Activated CD4-positive, CD25-positive, alpha-beta regulatory T cell (primary cell): ENCODE data around the gene CLP1.
A peak's percentile ranks its signal among the peaks of the same experiment; 100 is the strongest.
"Not testable (repeated sequence)": the region's sequence is repeated elsewhere in the genome, so short reads cannot be mapped to it uniquely, and the experiment has no call there.

Experiments used
- DNase-seq, 4 experiments: peaks; one replicate each; lab custom pipeline; 2025; lab: John Stamatoyannopoulos, UW

CLP1 gene

DNA sequence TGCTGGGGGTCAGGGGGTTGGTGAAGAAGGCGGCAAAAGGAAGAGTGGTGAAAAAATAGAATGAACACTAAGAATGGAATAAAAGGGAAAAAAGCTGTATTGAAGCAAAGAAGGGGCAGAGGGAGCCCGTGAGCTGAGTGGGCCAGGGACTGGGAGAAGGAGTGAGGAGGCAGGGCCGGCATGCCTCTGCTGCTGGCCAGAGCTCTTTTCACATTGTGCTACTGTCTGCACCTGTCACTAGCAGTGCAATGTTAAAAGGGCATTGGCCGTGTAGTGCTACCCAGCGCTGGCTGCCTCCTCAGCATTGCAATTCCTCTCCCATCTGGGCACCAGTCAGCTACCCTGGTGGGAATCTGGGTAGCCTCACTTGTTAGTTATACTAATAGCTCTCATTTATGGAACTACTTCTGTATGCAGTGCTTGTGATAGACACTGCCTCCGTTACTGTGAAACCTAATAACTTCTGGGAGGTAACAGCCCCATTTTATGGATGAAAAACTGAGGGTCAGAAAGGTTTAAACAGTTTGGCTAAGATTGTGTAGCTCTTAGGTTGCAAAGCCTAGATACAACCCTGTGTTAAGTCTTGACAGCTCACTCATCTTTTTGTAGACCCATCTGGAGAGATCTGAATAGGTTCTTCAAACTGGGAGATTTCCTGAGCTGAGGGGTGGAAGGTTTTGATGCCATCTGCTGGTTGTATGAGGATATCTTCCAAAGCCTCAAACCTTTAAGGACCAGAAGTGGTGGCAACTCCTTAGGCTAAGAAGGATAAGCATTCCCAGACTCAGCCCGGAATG, 16.4 kb upstream of the CLP1 start:
- DNase-seq: no peak

DNA sequence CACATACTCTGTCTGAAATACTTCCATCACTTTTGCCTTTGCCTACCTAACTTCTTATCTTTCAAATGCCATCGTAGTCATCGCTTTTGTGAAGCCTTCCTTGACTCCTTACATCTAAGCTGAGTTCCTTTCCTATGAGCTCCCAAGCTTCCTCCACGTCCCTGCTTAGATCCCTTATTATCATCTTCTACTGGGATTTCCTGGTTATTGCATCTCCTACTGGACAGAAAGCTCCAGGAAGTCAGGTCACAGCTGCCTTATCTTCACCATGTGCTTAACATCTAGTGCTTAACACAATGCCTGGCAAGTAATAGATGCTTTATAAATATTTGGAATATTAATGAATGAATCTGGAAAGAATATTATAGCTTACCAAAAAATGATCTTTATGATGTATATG, 13.8 kb upstream of the CLP1 start:
- no peak for DNase-seq

DNA sequence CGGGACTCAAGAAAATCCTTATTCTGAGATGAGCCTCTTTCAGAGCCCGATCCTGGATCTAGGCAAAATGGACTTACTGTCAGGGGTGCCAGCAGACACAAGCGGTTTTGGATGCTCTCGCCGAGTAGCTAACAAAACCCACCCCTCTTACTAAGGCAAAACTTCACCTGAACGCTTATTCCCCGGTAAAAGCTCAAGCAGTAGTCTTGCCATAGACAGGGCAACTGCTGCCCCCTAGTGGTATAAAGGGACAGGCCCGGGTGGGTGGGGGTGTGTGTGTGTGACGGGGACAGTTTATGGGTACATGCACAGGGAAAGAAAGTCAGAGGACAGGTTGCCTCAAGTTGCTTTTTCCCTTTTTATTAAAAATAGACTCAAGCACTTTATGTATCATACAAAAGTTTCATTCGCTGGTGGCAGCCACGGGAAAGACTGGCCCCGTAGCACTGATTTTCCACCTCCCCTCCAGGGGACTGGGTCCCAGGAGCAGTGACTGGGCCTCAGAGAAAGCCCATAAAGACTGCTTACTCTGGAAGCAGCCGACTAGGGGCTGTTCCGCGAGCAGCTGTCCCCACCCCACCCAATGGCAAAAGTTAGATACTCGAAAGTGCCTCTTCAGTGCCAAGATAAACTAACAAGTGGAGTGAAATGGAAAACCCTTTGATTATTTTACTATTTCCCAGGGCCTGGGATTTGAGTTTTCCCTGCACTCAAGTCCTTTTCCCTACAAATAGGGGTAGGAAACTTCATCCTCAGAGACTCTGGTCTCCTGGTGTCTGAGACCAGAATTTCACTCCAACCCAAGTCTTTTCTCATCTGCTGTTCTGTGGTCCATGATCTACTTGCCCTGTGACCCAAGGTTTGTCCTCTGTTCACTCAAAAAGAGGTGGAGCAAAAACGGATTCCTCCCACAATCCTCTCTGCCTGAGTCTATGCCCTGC, 12.5 kb upstream of the CLP1 start:
- peak; percentile 61 to 83 (median 70) for DNase-seq

DNA sequence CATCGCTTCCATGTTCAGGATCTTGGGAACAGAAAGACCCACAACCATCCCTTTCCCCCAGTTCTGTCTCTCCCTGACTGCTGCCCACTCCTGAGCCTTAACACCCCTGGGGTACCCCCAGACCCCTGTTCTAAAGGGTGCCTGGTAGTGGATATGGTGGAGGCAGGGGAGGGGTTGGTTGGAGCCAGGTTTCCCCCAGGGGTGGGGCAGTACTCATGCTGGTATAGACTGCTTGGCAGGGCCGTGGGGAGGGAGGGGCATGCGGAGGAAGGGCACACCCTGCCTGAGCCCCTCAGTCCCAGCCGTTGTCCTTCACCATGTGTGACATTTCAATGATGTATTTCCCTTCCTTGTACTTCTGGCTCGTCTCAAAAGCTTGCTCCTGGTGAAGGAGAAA, 11.9 kb upstream of the CLP1 start:
- DNase-seq: no peak

DNA sequence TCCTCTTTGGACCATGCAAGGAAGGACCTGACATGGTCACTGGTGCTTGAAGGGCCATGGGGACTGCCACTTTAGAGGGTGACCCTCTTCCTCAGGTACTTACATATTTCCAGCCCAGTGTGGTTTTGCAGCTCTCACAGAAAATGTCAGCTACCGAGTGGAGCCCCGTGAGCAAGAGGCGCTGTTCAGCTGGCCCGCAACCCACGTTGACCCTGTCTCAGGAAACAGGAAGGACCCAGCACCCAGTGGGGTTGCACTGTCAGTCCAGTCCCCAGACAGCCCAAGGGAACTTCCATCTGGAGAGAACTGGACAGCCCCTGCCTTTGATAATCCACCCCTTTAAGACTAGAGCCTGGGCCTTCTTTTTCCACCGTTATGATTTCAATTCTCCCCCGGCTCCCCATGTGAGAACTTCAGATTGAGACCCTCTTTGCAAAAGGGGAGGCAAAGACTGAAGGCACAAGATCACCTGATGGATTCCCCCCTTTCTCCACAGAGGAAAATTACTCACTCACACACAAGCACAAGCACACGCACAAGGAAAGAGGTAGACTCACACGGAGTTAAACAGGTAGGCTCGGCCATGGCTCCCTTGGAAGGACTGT, 11.3 kb upstream of the CLP1 start:
- DNase-seq: no peak

DNA sequence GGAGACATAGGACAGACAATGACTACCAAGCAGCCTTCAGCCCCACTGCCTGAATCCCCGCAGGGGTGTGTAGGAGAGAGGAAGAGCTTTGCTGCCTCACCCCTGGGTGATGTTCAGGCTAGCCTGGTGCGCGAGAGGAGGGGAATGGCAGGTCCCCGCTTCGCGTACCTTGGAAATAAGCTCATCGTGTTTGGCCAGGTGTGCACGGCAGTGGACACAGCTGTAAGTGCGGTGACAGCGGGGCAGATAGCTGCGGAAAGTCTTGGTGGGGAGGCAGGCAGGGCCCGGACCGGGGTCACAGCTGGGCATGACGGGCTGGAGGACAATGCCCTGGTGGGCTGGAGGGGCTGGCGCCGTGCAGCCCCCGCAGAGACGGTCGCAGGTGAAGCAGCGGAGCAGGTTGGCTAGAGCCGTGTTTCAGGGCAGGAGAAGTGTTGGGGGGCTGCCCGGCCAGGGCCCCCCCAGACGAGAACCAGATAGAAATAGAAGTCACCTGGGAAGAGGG, 10.7 kb upstream of the CLP1 start:
- no peak for DNase-seq

DNA sequence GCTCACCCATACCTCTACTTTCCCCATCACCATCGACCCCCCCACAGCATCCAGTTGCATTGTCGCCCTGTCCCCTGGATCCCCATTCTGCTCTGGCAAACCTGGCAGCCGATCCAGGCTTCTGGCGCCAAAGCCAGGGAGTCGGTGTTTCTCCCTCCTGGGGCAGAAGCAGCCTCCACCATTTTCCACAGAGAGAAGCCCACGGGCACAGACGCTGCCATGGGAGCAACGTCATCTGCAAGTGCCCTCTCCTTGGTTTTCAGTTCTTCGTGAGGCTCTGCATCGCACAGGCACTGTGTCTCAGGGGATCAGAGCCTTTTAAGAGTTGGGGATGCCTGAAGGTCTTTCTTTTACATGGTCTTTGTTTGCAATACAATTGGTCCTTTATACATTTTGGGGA, 10.2 kb upstream of the CLP1 start:
- no peak for DNase-seq

DNA sequence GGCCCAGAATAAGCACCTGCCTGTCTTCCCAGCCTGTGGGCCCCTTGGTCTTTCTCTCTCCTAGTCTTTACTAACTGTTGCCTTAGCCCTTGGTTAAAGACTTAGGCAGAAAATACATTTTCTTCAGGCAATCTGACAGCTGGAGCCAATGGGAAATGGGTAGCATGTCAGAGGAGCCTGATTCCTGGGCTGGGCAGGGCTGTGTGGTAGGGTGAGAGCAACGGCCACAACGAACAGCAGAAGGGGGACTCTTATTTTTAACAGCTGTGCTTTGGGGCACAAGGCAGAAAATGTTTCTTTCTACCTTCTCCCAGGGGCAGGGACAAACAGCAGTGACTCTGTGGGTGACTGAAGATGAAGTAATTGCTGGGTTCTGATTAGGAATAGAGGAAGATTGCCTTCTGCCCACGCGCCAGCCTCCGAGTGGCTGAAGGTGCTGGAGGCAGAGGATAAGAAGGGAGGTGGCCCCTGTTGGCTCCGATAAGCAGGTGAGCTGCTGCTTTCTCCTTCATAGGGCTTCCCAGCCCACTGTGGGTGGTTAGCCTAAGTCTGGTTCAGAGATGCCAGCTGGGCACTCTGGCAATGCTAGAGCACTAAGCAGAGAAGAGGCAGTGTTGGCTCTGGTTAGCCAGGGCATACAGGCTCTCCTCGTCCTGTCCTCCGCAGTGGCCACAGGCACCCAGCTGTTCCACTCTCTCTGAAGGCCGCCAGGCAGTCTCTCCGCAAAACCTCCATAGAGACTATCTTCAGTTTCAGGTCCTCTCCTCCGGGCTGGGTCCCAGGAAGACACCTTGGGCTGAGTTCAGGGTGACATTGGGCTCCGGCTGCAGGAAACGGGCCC, 9.4 kb upstream of the CLP1 start:
- DNase-seq: no peak

DNA sequence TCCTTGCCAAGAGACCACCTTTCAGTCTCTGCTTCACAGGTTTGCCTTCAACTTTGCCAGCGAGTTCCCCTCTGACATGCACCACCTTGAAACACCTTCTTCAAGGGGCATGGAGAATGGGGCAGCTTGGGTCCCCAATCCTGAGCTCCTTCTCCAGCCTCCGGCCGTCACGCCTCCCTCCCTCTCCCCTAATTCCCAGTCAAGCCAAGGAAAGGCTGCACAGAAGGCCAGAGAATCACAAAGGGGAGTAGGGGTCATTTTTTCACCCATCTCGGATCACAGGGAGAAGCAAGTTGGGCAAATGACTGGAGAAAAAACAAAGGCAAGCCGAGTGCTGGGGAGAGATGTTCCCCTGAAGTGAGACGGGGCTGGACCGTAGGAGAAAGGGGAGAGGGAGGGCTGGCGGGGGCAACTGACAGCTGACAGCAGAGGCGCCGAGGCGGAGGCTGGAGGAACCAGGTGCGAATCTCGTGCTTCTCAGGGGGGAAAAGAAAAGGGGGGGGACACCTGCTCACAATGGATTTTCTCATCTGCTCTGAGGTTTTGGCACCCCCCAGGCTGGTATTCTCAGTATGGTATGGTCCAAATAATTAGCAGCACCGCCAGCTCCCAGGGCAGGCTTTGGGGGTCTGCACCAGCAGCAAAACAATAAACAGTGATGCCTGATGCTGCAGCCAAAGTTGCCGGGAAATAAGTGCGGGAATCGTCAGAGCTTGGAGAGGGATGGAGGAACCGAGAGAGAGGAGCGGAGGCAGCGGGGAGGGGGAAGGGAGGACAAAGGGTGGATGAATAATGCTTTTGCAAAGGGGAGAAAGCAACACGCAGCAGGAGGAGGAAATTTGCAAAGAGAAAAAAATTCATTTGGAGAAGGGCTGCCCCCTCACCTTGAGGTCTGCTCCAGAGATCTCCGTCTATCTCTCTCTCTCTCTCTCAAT, 8.5 kb upstream of the CLP1 start:
- DNase-seq: no peak

DNA sequence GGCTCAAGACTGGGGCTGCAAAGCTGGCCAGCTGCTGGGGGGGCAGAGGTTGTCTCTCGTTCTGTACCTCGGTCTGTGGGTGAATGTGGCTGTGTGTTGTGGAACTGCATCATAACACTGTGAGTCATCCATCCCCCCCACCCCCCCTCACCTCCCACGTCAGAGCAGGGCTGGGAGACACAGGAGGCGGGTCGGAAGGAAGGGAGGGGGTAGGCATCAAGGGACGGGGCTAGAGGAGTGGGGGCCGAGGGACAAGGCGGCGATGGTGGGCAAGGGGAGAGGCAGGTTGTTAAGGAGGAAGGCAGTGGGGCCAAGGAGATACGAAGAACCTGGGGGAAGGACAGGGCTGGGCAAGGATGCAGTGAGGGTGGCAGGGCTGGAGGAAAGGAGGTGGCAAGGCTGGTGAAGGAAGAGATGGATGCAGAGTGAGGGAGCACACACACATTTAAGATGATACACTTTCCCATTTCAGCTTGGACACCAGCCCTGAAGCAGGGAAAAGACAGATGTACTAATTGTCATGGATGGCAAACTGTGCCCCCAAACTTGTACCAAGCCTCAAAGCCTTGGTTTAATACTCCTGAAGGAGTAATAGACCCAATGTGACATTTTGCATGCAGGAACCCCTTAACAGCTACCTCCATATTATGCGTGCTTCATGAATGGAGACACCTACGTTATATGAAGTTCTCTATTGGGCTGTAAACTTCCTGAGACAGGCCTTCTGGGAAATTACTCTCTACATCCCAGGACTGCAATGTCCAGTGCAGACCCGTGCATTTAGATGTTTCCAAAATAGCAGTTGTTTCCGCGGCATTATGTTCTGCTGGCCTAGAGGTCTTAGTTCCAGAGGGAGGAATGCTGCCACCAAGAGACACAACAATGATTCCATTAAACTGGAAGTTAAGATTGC, 7.5 kb upstream of the CLP1 start, which contains the start of gene YPEL4:
Gene YPEL4, minus strand, starts transcription at position 87 of the 913 bp plus-strand sequence. CDS start 2,805 bp downstream, outside the sequence.
- peak; percentile 39 to 74 (median 70) for DNase-seq

DNA sequence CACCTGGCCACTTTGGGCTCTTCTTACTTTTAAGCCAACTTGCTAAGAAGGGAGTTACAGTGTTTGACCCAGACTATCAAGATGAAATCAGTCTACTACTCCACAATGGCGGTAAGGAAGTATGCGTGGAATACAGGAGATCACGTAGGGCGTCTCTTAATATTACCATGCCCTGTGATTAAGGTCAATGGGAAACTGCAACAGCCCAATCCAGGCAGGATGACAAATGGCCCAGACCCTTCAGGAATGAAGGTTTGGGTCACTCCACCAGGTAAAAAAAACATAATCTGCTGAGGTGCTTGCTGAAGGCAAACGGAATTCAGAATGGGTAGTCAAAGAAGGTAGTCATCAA, 6.8 kb upstream of the CLP1 start:
- DNase-seq: no peak

DNA sequence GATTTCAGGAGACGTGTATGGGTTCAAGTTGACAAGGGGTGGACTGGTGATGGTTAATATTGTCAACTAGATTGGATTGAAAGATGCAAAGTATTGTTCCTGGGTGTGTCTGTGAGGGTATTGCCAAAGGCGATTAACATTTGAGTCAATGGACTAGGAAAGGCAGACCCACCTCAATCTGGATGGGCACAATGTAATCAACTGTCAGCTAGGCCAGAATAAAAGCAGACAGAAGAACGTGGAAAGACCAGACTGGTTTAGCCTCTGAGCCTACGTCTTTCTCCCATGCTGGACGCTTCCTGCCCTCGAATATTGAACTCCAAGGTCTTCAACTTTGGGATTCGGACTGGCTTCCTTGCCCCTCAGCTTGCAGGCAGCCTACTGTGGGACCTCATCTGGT, 6.2 kb upstream of the CLP1 start:
- no peak for DNase-seq

DNA sequence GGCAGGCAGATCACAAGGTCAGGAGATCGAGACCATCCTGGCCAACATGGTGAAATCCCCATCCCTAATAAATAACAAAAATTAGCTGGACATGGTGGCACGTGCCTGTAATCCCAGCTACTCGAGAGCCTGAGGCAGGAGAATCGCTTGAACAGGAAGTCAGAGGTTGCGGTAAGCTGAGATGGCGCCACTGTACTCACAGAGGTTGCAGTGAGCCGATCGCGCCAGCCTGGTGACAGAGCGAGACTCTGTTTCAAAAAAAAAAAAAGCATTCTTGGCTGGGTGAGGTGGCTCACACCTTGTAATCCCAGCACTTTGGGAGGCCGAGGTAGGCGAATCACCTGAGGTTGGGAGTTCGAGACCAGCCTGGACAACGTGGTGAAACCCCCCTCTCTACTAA, 5.3 kb upstream of the CLP1 start:
- DNase-seq: not testable (repeated sequence)

DNA sequence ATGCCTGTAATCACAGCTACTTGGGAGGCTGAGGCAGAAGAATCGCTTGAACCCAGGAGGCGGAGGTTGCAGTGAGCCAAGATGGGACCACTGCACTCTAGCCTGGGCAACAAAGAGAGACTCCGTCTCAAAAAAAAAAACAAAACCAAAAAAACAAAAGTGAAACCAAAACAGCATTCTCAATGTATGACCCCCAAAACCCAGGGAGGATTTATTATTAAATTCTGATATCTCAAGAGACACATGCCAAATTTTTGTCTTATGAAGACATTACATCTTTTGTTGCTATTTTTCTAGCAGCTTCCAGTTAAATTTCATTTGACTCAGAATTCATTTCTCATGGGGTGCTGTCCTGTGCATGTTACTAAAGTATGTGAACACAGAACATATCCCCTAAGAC, 4.9 kb upstream of the CLP1 start:
- DNase-seq: no peak

DNA sequence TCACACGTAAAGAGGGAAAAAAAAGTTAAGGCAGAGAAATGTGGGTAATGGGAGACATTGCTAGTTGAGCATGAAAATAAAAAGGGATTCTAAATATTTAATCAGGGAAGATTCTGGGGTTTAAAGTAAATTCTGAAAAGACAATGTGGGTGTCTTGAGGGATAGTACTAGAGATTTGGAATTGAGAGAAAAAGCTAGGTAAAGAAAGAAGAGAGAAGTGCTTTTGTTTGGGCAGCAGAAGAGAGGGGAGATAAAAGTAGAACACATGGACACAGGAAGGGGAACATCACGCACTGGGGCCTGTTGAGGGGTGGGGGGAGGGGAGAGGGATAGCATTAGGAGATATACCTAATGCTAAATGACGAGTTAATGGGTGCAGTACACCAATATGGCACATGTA, 4.4 kb upstream of the CLP1 start:
- no peak for DNase-seq

DNA sequence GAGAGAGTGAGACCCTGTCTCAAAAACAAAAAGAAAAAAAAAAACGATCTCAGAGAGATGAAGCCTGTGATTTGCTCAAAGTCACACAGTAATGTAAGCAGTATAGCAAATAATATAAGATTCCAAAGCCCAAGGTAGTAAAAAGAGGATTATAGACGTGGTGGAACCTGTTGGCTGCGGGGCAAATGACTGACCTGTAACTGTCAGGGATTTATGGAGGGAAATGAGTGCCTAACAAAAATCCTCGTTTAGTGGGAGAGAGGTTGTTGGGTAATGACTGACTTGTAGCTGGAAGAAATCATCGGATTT, 723 bp upstream of the CLP1 start:
- no peak for DNase-seq

DNA sequence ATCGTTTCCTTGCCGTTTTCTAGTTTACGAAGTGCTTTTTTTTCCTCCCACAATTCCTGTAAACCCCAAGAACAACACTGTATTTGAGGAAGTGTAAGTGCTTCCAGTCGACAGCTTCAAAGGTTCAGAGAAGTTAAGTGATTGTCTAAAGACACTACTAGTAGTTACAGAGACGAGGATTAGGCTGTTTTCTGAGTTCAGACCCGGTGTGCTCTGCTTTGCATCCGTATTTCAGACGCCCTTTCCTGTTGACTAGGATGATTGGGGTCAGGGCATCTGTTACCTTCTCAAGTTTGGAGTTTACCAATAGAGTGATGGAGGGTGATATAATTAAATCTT, 430 bp downstream of the CLP1 start:
- DNase-seq: no peak

DNA sequence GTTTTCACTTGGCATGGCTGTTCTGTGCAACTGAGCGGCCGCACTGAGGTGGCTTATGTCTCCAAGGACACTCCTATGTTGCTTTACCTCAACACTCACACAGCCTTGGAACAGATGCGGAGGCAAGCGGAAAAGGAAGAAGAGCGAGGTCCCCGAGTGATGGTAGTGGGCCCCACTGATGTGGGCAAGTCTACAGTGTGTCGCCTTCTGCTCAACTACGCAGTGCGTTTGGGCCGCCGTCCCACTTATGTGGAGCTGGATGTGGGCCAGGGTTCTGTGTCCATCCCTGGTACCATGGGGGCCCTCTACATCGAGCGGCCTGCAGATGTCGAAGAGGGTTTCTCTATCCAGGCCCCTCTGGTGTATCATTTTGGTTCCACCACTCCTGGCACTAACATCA, 2.1 kb downstream of the CLP1 start:
- no peak for DNase-seq

DNA sequence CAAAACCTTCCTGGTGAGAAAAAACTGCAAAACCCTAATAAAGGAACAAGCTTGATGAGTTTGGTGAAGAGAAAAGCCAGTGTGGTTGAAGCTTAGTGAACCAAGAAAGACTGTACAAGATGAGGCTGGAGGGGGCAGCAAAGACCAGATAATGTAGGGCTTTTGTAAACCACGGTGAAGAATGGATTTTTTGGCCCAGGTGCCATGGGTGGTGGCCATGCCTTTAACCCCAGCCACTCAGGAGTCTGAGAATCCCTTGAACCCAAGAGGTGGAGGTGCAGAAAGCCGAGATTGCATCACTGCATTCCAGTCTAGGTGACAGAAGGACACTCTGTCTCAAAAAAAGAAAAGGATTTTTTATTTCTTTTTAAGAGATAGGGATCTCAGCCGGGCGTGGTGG, 5.3 kb downstream of the CLP1 start:
- no peak for DNase-seq

DNA sequence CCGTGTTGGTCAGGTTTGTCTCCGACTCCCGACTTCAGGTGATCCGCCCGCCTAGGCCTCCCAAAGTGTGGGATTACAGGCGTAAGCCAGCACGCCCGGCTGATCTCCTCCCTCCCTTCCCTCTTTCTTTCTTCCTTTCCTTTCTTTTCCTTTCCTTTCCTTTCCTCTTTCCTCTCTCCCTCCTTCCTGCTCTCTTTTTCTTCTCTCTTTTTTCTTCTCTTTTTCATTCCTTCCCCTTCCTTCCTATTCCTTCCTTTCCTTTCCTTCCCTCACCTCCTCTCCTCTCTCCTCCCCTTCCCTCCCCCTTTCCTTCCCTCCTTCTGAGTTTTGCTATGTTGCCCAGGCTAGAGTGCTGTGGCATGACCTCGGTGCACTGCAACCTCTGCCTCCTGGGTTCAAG, 6.4 kb downstream of the CLP1 start:
- no peak for DNase-seq
